Muscle layer of duodenum (tissue), 2 donors: ENCODE measurements around the gene PAX5.

Experiments used
- H3K27ac ChIP-seq: one replicate; pipeline ENCODE4 v1.7.0; 2013; ENCODE audit warnings: mild to moderate bottlenecking, low read length
- H3K27me3 ChIP-seq: one replicate; pipeline ENCODE4 v1.7.0; 2013; ENCODE audit warnings: low read depth, mild to moderate bottlenecking, control low read depth, low read length
- H3K36me3 ChIP-seq, 2 donors: one replicate each; pipeline ENCODE4 v1.7.0; 2013; ENCODE audit warnings: low read length in 2 of 2, control low read depth in 1 of 2, mild to moderate bottlenecking in 1 of 2; ENCODE audit not compliant: insufficient read depth in 2 of 2, control insufficient read depth in 1 of 2
- H3K4me1 ChIP-seq, 2 donors: one replicate each; pipeline ENCODE4 v1.7.0; 2013; ENCODE audit warnings: low read length in 2 of 2, mild to moderate bottlenecking in 2 of 2, control low read depth in 1 of 2, moderate library complexity in 1 of 2; ENCODE audit not compliant: insufficient read depth in 2 of 2, control insufficient read depth in 1 of 2
- H3K4me3 ChIP-seq, 2 donors: one replicate each; pipeline ENCODE4 v1.7.0; 2013; ENCODE audit warnings: low read length in 2 of 2, low read depth in 1 of 2, mild to moderate bottlenecking in 1 of 2
- H3K9me3 ChIP-seq, 2 donors: one replicate each; pipeline ENCODE4 v1.7.0; 2013; ENCODE audit warnings: low read length in 2 of 2, control low read depth in 1 of 2, mild to moderate bottlenecking in 1 of 2; ENCODE audit not compliant: control insufficient read depth in 1 of 2
- donor health status: healthy.

Gene PAX5

GRCh38 chr9:36893911-36894310, 140.2 kb downstream of the PAX5 start:
- H3K4me1 ChIP-seq, result no peaks in the 10 kb centered on the region
- no peaks in the 10 kb centered on the region for H3K27me3 ChIP-seq
- H3K36me3 ChIP-seq, result no peaks in the 10 kb centered on the region
- H3K4me3 ChIP-seq, result no peak overlapping the region
- no peak overlapping the region for H3K27ac ChIP-seq
- no peaks in the 10 kb centered on the region for H3K9me3 ChIP-seq

- H3K27ac ChIP-seq, result no peak overlapping the region
- H3K9me3 ChIP-seq, result no peaks in the 10 kb centered on the region
- H3K36me3 ChIP-seq, result no peaks in the 10 kb centered on the region
- H3K4me1 ChIP-seq, result no peaks in the 10 kb centered on the region
- H3K4me3 ChIP-seq, result no peak overlapping the region
- H3K27me3 ChIP-seq, result no peaks in the 10 kb centered on the region
Observed at GRCh38 chr9:36893184-36893583, 140.9 kb downstream of the PAX5 start.

GRCh38 chr9:36892279-36892678, 141.8 kb downstream of the PAX5 start:
- Histone ChIP-seq H3K36me3 (no peaks in the 10 kb centered on the region), H3K4me1 (no peaks in the 10 kb centered on the region), H3K9me3 (no peaks in the 10 kb centered on the region), H3K4me3 (no peak overlapping the region), H3K27me3 (no peaks in the 10 kb centered on the region), H3K27ac (no peak overlapping the region)

GRCh38 chr9:36891341-36891811, 142.7 kb downstream of the PAX5 start:
- no peaks in the 10 kb centered on the region for H3K4me1 ChIP-seq
- no peaks in the 10 kb centered on the region for H3K36me3 ChIP-seq
- no peaks in the 10 kb centered on the region for H3K27me3 ChIP-seq
- H3K9me3 ChIP-seq, result no peaks in the 10 kb centered on the region
- H3K27ac ChIP-seq, result no peak overlapping the region
- H3K4me3 ChIP-seq, result no peak overlapping the region

- Histone ChIP-seq H3K4me3 (no peak overlapping the region), H3K27me3 (no peaks in the 10 kb centered on the region), H3K9me3 (no peaks in the 10 kb centered on the region)
Observed at GRCh38 chr9:36889844-36890243, 144.2 kb downstream of the PAX5 start.

GRCh38 chr9:36888551-36888950, 145.5 kb downstream of the PAX5 start:
- no peak overlapping the region for H3K4me3 ChIP-seq
- H3K36me3 ChIP-seq, result no peaks in the 10 kb centered on the region
- H3K9me3 ChIP-seq, result no peaks in the 10 kb centered on the region
- H3K4me1 ChIP-seq, result no peaks in the 10 kb centered on the region
- no peaks in the 10 kb centered on the region for H3K27me3 ChIP-seq
- no peak overlapping the region for H3K27ac ChIP-seq

More at GRCh38 chr9:36889844-36890243, 144.2 kb downstream of the PAX5 start:
- Histone ChIP-seq H3K36me3 (no peaks in the 10 kb centered on the region), H3K4me1 (no peaks in the 10 kb centered on the region), H3K27ac (no peak overlapping the region)

- Histone ChIP-seq H3K36me3 (no peaks in the 10 kb centered on the region), H3K4me3 (no peak overlapping the region), H3K9me3 (no peaks in the 10 kb centered on the region), H3K4me1 (no peaks in the 10 kb centered on the region), H3K27ac (no peak overlapping the region), H3K27me3 (no peaks in the 10 kb centered on the region)
Observed at GRCh38 chr9:36884721-36885120, 149.3 kb downstream of the PAX5 start.

GRCh38 chr9:36882594-36882993, 151.5 kb downstream of the PAX5 start:
- no peaks in the 10 kb centered on the region for H3K9me3 ChIP-seq
- no peak overlapping the region for H3K27ac ChIP-seq
- no peak overlapping the region for H3K4me3 ChIP-seq
- no peaks in the 10 kb centered on the region for H3K27me3 ChIP-seq
- H3K36me3 ChIP-seq, result no peaks in the 10 kb centered on the region
- no peaks in the 10 kb centered on the region for H3K4me1 ChIP-seq

- no peaks in the 10 kb centered on the region for H3K4me1 ChIP-seq
- H3K4me3 ChIP-seq, result no peak overlapping the region
- H3K27ac ChIP-seq, result no peak overlapping the region
- no peaks in the 10 kb centered on the region for H3K36me3 ChIP-seq
- H3K27me3 ChIP-seq, result no peaks in the 10 kb centered on the region
- no peaks in the 10 kb centered on the region for H3K9me3 ChIP-seq
Observed at GRCh38 chr9:36881743-36882441, 152.2 kb downstream of the PAX5 start.

- Histone ChIP-seq H3K9me3 (no peaks in the 10 kb centered on the region), H3K27ac (no peak overlapping the region), H3K27me3 (no peaks in the 10 kb centered on the region), H3K36me3 (no peaks in the 10 kb centered on the region), H3K4me1 (no peaks in the 10 kb centered on the region), H3K4me3 (no peak overlapping the region)
Observed at GRCh38 chr9:36881316-36881715, 152.8 kb downstream of the PAX5 start.

- Histone ChIP-seq H3K36me3 (no peaks in the 10 kb centered on the region), H3K4me1 (no peaks in the 10 kb centered on the region), H3K4me3 (no peak overlapping the region), H3K27me3 (no peaks in the 10 kb centered on the region), H3K9me3 (no peaks in the 10 kb centered on the region), H3K27ac (no peak overlapping the region)
Observed at GRCh38 chr9:36880075-36880474, 154.0 kb downstream of the PAX5 start.
